ENCODE measurements around the gene ATRIP. TPM values are rescaled to one million over a fixed set of nuclear protein-coding genes. Genes with fewer than 3 reads are reported as not detected.

Gene ATRIP
- total and polyA plus RNA-seq, 2 of the 4 experiments (the other 2 are of a cell fraction): 6.8 to 10.8 TPM

DNA sequence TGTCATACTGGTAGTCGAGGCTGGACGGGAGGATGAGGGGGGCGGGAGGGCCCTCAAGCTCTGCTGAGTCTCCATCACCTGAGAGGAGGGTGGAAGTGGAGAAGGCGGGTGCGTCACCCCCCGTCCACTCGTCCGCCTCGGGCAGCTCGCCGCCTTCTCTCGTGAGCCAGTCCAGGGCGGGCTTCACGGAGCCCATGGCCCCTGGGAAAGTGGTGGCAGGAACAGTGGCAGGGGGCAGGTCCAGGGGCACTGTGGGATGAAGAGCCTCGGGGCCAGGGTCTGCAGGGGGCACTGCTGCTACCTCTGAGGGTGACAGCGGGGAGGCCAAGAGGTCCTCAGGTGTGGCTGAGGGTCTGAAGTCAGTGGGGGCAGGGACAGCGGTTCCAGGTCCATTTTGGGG is 26.9 kb upstream of the ATRIP start:
- ATAC-seq (ENCODE audit: low read depth) (no peak), DNase-seq (no peak)
- H3K79me1 ChIP-seq (ENCODE audit: low read depth in 1 of 2, low read length in 2 of 2): peaks cover 6 to 23% of the 10 kb centered on the region in 2 experiments; a peak in 3 of 4 replicates
- no peak overlapping the region for H2BK20ac ChIP-seq (ENCODE audit: low read depth, low read length)
- in situ Hi-C loops (cut with MboI; ENCODE audit: low sequenced_read_pairs) (no loop called here), intact Hi-C loops (cut with micrococcal nuclease) (no loop called here), dilution Hi-C loops (cut with HindIII; ENCODE audit: low sequenced_read_pairs, unreplicated experiment) (no loop called here)
- TF ChIP-seq, protein P1, sequence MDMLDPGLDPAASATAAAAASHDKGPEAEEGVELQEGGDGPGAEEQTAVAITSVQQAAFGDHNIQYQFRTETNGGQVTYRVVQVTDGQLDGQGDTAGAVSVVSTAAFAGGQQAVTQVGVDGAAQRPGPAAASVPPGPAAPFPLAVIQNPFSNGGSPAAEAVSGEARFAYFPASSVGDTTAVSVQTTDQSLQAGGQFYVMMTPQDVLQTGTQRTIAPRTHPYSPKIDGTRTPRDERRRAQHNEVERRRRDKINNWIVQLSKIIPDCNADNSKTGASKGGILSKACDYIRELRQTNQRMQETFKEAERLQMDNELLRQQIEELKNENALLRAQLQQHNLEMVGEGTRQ (IDR thresholded peaks at IDR 0.05; ENCODE audit: low read depth, low read length): no peak
- TF ChIP-seq RCOR1 (IDR thresholded peaks at IDR 0.05; ENCODE audit: insufficient replicate concordance, low read length) (no peak), MXI1 (IDR thresholded peaks at IDR 0.05; ENCODE audit: borderline replicate concordance, low read depth, low read length) (no peak), BHLHE40 (IDR thresholded peaks at IDR 0.05; ENCODE audit: low read depth, low read length) (no peak), RAD21 (IDR thresholded peaks at IDR 0.05; ENCODE audit: low read length) (no peak), MAZ (IDR thresholded peaks at IDR 0.05; ENCODE audit: borderline replicate concordance, low read depth, low read length) (no peak), MAFK (IDR thresholded peaks at IDR 0.05; ENCODE audit: low read depth, low read length) (no peak), CEBPB (IDR thresholded peaks at IDR 0.05; ENCODE audit: low read depth, low read length) (no peak), FOS (IDR thresholded peaks at IDR 0.05; ENCODE audit: low read depth, low read length) (no peak), SMC3 (IDR thresholded peaks at IDR 0.05; ENCODE audit: low read depth, low read length) (no peak), RFX5 (IDR thresholded peaks at IDR 0.05; ENCODE audit: low read depth, low read length) (no peak), CHD1 (IDR thresholded peaks at IDR 0.05; ENCODE audit: low read depth, low read length) (no peak), NFE2L2 (IDR thresholded peaks at IDR 0.05; ENCODE audit: low read depth, low read length) (no peak), POLR2A (IDR thresholded peaks at IDR 0.05; ENCODE audit: low read depth, low read length) (no peak)
- TF ChIP-seq, protein P2, sequence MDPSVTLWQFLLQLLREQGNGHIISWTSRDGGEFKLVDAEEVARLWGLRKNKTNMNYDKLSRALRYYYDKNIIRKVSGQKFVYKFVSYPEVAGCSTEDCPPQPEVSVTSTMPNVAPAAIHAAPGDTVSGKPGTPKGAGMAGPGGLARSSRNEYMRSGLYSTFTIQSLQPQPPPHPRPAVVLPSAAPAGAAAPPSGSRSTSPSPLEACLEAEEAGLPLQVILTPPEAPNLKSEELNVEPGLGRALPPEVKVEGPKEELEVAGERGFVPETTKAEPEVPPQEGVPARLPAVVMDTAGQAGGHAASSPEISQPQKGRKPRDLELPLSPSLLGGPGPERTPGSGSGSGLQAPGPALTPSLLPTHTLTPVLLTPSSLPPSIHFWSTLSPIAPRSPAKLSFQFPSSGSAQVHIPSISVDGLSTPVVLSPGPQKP (IDR thresholded peaks at IDR 0.05; ENCODE audit: borderline replicate concordance, low read depth, low read length): no peak
- TF ChIP-seq, protein P3, sequence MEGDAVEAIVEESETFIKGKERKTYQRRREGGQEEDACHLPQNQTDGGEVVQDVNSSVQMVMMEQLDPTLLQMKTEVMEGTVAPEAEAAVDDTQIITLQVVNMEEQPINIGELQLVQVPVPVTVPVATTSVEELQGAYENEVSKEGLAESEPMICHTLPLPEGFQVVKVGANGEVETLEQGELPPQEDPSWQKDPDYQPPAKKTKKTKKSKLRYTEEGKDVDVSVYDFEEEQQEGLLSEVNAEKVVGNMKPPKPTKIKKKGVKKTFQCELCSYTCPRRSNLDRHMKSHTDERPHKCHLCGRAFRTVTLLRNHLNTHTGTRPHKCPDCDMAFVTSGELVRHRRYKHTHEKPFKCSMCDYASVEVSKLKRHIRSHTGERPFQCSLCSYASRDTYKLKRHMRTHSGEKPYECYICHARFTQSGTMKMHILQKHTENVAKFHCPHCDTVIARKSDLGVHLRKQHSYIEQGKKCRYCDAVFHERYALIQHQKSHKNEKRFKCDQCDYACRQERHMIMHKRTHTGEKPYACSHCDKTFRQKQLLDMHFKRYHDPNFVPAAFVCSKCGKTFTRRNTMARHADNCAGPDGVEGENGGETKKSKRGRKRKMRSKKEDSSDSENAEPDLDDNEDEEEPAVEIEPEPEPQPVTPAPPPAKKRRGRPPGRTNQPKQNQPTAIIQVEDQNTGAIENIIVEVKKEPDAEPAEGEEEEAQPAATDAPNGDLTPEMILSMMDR (conservative IDR thresholded peaks at IDR 0.05; ENCODE audit: low read depth, low read length): no peak
- H3K9me1 ChIP-seq (ENCODE audit: insufficient read depth, low read length): no peaks in the 10 kb centered on the region
- no peak overlapping the region for H4K5ac ChIP-seq (ENCODE audit: low read depth, low read length)
- no peak overlapping the region for H2BK5ac ChIP-seq (ENCODE audit: low read depth, low read length, poor library complexity, severe bottlenecking)
- no peak overlapping the region for H4K8ac ChIP-seq (ENCODE audit: low read depth in 2 of 2, low read length in 2 of 2)
- H2BK120ac ChIP-seq (ENCODE audit: low read depth, low read length): no peak overlapping the region
- no peak overlapping the region for H3K56ac ChIP-seq (ENCODE audit: extremely low read depth, insufficient read depth, low read length)
- peaks cover 6% of the 10 kb centered on the region; the same call in 1 of the 2 replicates for H4K20me1 ChIP-seq (ENCODE audit: insufficient read depth, low read length)
- H3K23ac ChIP-seq (ENCODE audit: low read depth, low read length): no peak overlapping the region
- H3K18ac ChIP-seq (ENCODE audit: low read depth, low read length): no peak overlapping the region
- H3K4ac ChIP-seq (ENCODE audit: low read depth, low read length): no peak overlapping the region
- H3K9ac ChIP-seq (ENCODE audit: low read depth, low read length): no peak overlapping the region
- 92% methylated on average over 2 of the region's 17 CpGs; no CpG with 5 or more reads in 1 of the 2 experiments for WGBS, 2 experiments (ENCODE audit: extremely low coverage in 2 of 2, insufficient read length in 1 of 2)
- no peak overlapping the region for H4K91ac ChIP-seq (ENCODE audit: insufficient read depth, low read depth, low read length)
- H2AFZ ChIP-seq (replicated peaks; ENCODE audit: low read length, poor library complexity): no peak overlapping the region
- H3K4me1 ChIP-seq (ENCODE audit: control insufficient read depth, insufficient read depth, low read length): no peaks in the 10 kb centered on the region
- no TSS peak for BruUV-seq (replicated peaks)
- ChIA-PET POLR2A (ENCODE audit: unreplicated experiment) (no interaction called here), CTCF (interaction anchor here (1.3 kb wide), 1 partner anchor 16 kb away, joined by 4 read pairs; no protein-coding TSS in a partner anchor)
- H2AK9ac ChIP-seq (replicated peaks; ENCODE audit: low read depth, low read length, poor library complexity): no peak overlapping the region
- peaks cover 40% of the 10 kb centered on the region for H3K36me3 ChIP-seq (ENCODE audit: control insufficient read depth, insufficient read depth, low read length)
- no peak overlapping the region for H3K4me2 ChIP-seq (ENCODE audit: low read depth, low read length)
- H3K4me3 ChIP-seq (ENCODE audit: insufficient read depth, low read depth, low read length): no peak overlapping the region
- H3K9me3 ChIP-seq (ENCODE audit: control insufficient read depth, insufficient read depth, low read length): no peaks in the 10 kb centered on the region
- H2BK15ac ChIP-seq (ENCODE audit: low read depth, low read length): no peak overlapping the region
- no peak overlapping the region for H3K14ac ChIP-seq (replicated peaks; ENCODE audit: low read depth, low read length)
- H2AK5ac ChIP-seq (ENCODE audit: low read depth, low read length): no peak overlapping the region
- H3K27ac ChIP-seq (ENCODE audit: insufficient read depth, low read length): no peak overlapping the region
- H3K27me3 ChIP-seq (ENCODE audit: control insufficient read depth, insufficient read depth, low read length): no peaks in the 10 kb centered on the region

Measured in IMR-90 (cell line).